ENCODE results near the gene CMSS1.

DNA sequence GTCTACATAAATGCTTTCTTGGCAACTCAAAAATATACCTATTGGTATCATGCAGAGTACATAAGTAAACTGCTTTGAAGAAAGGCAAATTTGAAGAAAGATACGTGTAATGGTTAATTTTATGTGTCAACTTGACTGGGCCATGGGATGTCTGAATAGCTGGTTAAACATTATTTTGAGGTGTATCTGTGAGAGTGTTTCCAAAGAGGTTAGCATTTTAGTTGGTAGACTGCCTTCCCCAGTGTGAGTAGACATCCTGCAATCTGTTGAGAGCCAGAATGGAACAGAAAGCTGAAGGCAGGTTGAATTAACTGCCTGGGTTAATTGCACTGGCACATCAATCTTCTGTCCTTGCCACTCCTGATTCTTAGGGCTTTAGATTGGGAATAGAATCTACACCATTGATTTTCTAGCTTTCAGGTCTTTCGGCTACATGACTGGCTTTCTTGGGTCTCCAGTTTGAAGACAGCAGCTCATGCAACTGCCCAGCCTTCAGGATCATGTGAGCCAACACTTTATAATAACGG, 98.3 kb downstream of the CMSS1 start:
- TF ChIP-seq POLR2A (IDR thresholded peaks at IDR 0.05) = no peak
- TF ChIP-seq, protein P1, sequence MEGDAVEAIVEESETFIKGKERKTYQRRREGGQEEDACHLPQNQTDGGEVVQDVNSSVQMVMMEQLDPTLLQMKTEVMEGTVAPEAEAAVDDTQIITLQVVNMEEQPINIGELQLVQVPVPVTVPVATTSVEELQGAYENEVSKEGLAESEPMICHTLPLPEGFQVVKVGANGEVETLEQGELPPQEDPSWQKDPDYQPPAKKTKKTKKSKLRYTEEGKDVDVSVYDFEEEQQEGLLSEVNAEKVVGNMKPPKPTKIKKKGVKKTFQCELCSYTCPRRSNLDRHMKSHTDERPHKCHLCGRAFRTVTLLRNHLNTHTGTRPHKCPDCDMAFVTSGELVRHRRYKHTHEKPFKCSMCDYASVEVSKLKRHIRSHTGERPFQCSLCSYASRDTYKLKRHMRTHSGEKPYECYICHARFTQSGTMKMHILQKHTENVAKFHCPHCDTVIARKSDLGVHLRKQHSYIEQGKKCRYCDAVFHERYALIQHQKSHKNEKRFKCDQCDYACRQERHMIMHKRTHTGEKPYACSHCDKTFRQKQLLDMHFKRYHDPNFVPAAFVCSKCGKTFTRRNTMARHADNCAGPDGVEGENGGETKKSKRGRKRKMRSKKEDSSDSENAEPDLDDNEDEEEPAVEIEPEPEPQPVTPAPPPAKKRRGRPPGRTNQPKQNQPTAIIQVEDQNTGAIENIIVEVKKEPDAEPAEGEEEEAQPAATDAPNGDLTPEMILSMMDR (IDR thresholded peaks at IDR 0.05) = no peak

All from adrenal gland (tissue), 5 donors.